MM.1S (cell line): Measurements from ENCODE around the gene DISP2.

Source experiments
- CTCF ChIP-seq: fragments of 300-600 bp; sonication (generic); IDR thresholded peaks from 2 replicates; pipeline ENCODE4 v1.5.1; 2016; ENCODE audit warnings: antibody characterized with exemption, low read length, mixed read lengths
- EZH2 ChIP-seq: fragments of 300-600 bp; sonication (generic); optimal IDR thresholded peaks from 2 replicates; pipeline ENCODE3; 2017; ENCODE audit warnings: low read depth, mild to moderate bottlenecking, antibody characterized with exemption, low read length, mixed read lengths
- EZH2phosphoT487 ChIP-seq: fragments of 300-600 bp; sonication (generic); IDR thresholded peaks from 2 replicates; pipeline ENCODE4 v1.6.1; 2018; ENCODE audit warnings: antibody characterized with exemption, low read length

GRCh38 chr15:40414816-40415215 is 56.8 kb downstream of the DISP2 start:
- TF ChIP-seq CTCF = no peak
- no peak for TF ChIP-seq EZH2
- TF ChIP-seq EZH2phosphoT487 = no peak
